Measurements from ENCODE around the gene C5orf63.

- TF ChIP-seq CTCF (IDR thresholded peaks at IDR 0.05; ENCODE audit: low read length) (no peak), EZH2 (optimal IDR thresholded peaks at IDR 0.05; ENCODE audit: low read depth, low read length) (no peak)
Measured at GRCh38 chr5:127097278-127097677, 24.0 kb upstream of the C5orf63 start.
